ENCODE results near the gene AGFG2.

Gene AGFG2

GRCh38 chr7:100577103-100577502 lies 38.1 kb downstream of the AGFG2 start:
- TF ChIP-seq GABPA (IDR thresholded peaks at IDR 0.05; ENCODE audit: low read depth) (no peak), REST (IDR thresholded peaks at IDR 0.05; ENCODE audit: insufficient replicate concordance, low read depth) (no peak), POLR2AphosphoS5 (IDR thresholded peaks at IDR 0.05; ENCODE audit: low read depth) (no peak; the same call in 1 of the 2 replicates), SPI1 (IDR thresholded peaks at IDR 0.05; ENCODE audit: borderline replicate concordance, low read depth) (no peak), CTCF (IDR thresholded peaks at IDR 0.05; ENCODE audit: insufficient read depth, low read length) (no peak)
- no peak overlapping the region for H3K27ac ChIP-seq (replicated peaks)
- DNase-seq (ENCODE audit: low read depth in 1 of 2, low spot score in 1 of 2): no peak

GRCh38 chr7:100577507-100577906 lies 38.5 kb downstream of the AGFG2 start:
- H3K4me3 ChIP-seq (replicated peaks; ENCODE audit: insufficient read depth, low read length): no peak overlapping the region
- no peak for DNase-seq (ENCODE audit: low read depth in 1 of 2, low spot score in 1 of 2)
- H3K27me3 ChIP-seq (ENCODE audit: insufficient read depth, poor library complexity, severe bottlenecking): no peaks in the 10 kb centered on the region
- no peak overlapping the region for H3K27ac ChIP-seq (replicated peaks)
- TF ChIP-seq SPI1 (IDR thresholded peaks at IDR 0.05; ENCODE audit: borderline replicate concordance, low read depth) (no peak), POLR2AphosphoS5 (IDR thresholded peaks at IDR 0.05; ENCODE audit: low read depth) (no peak), REST (IDR thresholded peaks at IDR 0.05; ENCODE audit: insufficient replicate concordance, low read depth) (no peak), CTCF (IDR thresholded peaks at IDR 0.05; ENCODE audit: insufficient read depth, low read length) (no peak), GABPA (IDR thresholded peaks at IDR 0.05; ENCODE audit: low read depth) (no peak)

More at GRCh38 chr7:100577103-100577502, 38.1 kb downstream of the AGFG2 start:
- Histone ChIP-seq H3K27me3 (ENCODE audit: insufficient read depth, poor library complexity, severe bottlenecking) (no peaks in the 10 kb centered on the region), H3K4me3 (replicated peaks; ENCODE audit: insufficient read depth, low read length) (no peak overlapping the region)

GRCh38 chr7:100578246-100579183 lies 39.5 kb downstream of the AGFG2 start:
- DNase-seq (ENCODE audit: low read depth in 1 of 2, low spot score in 1 of 2): no peak
- no peaks in the 10 kb centered on the region for H3K27me3 ChIP-seq (ENCODE audit: insufficient read depth, poor library complexity, severe bottlenecking)
- no peak overlapping the region for H3K4me3 ChIP-seq (replicated peaks; ENCODE audit: insufficient read depth, low read length)
- no peak overlapping the region for H3K27ac ChIP-seq (replicated peaks)
- TF ChIP-seq GABPA (IDR thresholded peaks at IDR 0.05; ENCODE audit: low read depth) (no peak), CTCF (IDR thresholded peaks at IDR 0.05; ENCODE audit: insufficient read depth, low read length) (no peak), POLR2AphosphoS5 (IDR thresholded peaks at IDR 0.05; ENCODE audit: low read depth) (no peak), SPI1 (IDR thresholded peaks at IDR 0.05; ENCODE audit: borderline replicate concordance, low read depth) (no peak), REST (IDR thresholded peaks at IDR 0.05; ENCODE audit: insufficient replicate concordance, low read depth) (no peak)

All from HL-60 (cell line).